ENCODE results near the gene NDUFA12. TPM values are rescaled to one million over a fixed set of nuclear protein-coding genes. Genes with fewer than 3 reads are reported as not detected.

NDUFA12 gene
- total RNA-seq, 1 donor from 2014 or later: 74.3 TPM

DNA sequence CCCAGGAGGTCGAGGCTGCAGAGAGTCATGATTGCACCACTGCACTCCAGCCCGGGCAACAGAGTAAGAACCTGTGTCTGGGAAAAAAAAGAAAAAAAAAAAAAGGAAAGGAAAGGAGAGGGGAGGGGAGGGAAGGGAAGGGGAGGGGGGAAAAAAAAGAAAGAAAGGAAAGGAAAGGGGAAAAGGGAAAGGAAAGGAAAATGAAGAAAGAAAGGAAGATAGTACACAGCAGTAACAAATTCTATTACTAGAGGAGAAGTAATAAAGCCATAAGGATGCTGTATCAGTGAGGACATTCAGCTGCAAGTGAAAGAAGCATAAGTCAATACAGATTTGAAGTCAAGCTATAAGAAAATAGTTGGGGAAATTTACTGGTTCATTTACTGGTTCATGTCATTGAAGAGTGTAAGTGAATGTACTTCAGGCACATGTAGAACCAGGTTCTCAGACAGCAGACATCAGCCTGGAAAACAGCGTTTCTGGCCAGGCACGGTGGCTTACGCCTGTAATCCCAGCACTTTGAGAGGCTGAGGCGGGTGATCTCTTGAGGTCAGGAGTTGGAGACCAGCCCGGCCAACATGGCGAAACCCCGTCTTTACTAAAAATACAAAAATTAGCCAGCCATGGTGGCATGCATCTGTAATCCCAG is 37.4 kb downstream of the NDUFA12 start:
- H3K4me3 Mint-ChIP-seq (ENCODE audit: unreplicated experiment): no peak overlapping the region
- no peaks in the 10 kb centered on the region for H3K27me3 Mint-ChIP-seq (ENCODE audit: unreplicated experiment)
- DNase-seq (ENCODE audit: extremely low spot score, unreplicated experiment): no peak
- H3K9me3 Mint-ChIP-seq (ENCODE audit: unreplicated experiment): no peaks in the 10 kb centered on the region
- no peaks in the 10 kb centered on the region for H3K4me1 Mint-ChIP-seq (ENCODE audit: unreplicated experiment)
- peaks cover 4% of the 10 kb centered on the region for H3K36me3 Mint-ChIP-seq (ENCODE audit: unreplicated experiment)
- no peak overlapping the region for H3K27ac Mint-ChIP-seq (ENCODE audit: unreplicated experiment)
- TF ChIP-seq, protein P1, sequence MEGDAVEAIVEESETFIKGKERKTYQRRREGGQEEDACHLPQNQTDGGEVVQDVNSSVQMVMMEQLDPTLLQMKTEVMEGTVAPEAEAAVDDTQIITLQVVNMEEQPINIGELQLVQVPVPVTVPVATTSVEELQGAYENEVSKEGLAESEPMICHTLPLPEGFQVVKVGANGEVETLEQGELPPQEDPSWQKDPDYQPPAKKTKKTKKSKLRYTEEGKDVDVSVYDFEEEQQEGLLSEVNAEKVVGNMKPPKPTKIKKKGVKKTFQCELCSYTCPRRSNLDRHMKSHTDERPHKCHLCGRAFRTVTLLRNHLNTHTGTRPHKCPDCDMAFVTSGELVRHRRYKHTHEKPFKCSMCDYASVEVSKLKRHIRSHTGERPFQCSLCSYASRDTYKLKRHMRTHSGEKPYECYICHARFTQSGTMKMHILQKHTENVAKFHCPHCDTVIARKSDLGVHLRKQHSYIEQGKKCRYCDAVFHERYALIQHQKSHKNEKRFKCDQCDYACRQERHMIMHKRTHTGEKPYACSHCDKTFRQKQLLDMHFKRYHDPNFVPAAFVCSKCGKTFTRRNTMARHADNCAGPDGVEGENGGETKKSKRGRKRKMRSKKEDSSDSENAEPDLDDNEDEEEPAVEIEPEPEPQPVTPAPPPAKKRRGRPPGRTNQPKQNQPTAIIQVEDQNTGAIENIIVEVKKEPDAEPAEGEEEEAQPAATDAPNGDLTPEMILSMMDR (IDR thresholded peaks at IDR 0.05): no peak

DNA sequence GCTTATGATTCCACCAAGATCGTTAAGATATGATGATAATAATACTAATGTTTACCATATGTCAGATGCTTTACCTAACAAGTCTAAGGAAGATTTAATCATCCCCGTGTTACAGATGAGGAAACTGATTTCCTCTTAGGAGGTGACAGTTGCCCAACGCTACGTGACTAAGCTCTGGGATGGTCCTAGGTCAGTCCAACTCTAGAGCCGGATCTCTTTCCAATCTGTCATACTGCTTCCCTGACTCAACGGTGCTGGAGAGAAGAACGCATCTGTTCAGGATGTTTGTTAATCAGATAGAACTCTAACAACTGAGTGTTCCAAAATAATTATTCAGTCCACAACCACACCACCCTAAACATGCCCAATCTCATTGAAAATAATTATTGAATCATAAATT is 39.8 kb downstream of the NDUFA12 start:
- Mint-ChIP-seq H3K27ac (ENCODE audit: unreplicated experiment) (no peak overlapping the region), H3K27me3 (ENCODE audit: unreplicated experiment) (no peaks in the 10 kb centered on the region), H3K36me3 (ENCODE audit: unreplicated experiment) (no peaks in the 10 kb centered on the region), H3K4me3 (ENCODE audit: unreplicated experiment) (no peak overlapping the region), H3K9me3 (ENCODE audit: unreplicated experiment) (no peaks in the 10 kb centered on the region), H3K4me1 (ENCODE audit: unreplicated experiment) (no peaks in the 10 kb centered on the region)
- DNase-seq (ENCODE audit: extremely low spot score, unreplicated experiment): no peak
- TF ChIP-seq, protein P1 (IDR thresholded peaks at IDR 0.05): no peak

DNA sequence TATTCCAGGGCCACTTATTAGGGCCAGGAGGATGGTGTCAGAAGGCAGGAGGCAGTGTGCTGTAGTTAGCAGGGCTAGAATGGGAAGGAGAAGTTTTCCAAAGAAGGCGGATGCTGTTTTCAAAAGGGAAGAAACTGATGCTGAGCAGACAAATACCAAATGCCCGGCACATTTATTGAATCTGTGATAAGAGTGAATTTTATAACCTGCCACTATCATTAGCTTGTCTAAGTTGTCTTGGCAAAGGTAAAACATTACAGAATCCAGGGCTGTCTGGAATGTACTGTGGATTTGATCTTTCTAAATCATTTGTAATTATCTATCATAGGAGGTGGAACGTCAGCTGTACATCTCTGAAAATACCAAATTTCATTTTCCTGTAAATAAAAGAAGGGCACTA is 40.8 kb downstream of the NDUFA12 start:
- H3K27ac Mint-ChIP-seq (ENCODE audit: unreplicated experiment): no peak overlapping the region
- H3K27me3 Mint-ChIP-seq (ENCODE audit: unreplicated experiment): no peaks in the 10 kb centered on the region
- no peaks in the 10 kb centered on the region for H3K36me3 Mint-ChIP-seq (ENCODE audit: unreplicated experiment)
- TF ChIP-seq, protein P1 (IDR thresholded peaks at IDR 0.05): no peak
- H3K4me3 Mint-ChIP-seq (ENCODE audit: unreplicated experiment): no peak overlapping the region
- no peaks in the 10 kb centered on the region for H3K9me3 Mint-ChIP-seq (ENCODE audit: unreplicated experiment)
- no peak for DNase-seq (ENCODE audit: extremely low spot score, unreplicated experiment)
- H3K4me1 Mint-ChIP-seq (ENCODE audit: unreplicated experiment): no peaks in the 10 kb centered on the region

DNA sequence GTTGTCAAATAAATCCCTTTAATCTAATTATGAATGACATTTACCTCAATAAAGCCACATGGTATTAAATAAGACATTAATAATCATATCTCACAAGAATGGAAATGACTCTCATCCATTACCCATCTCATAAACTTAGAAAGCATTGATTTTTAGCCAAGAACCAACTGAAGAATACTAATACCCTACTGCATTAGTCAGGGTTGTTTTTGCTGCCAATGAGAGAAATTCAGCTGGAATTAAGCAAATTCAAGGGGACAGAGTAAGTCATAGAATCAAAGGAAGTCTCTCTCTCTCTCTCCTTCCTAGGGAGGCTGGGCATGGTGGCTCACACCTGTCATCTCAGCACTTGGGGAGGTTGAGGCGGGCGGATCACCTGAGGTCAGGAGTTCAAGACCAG is 41.6 kb downstream of the NDUFA12 start:
- H3K4me3 Mint-ChIP-seq (ENCODE audit: unreplicated experiment): no peak overlapping the region
- TF ChIP-seq, protein P1 (IDR thresholded peaks at IDR 0.05): no peak
- H3K27me3 Mint-ChIP-seq (ENCODE audit: unreplicated experiment): peaks cover under 1% of the 10 kb centered on the region
- H3K4me1 Mint-ChIP-seq (ENCODE audit: unreplicated experiment): no peaks in the 10 kb centered on the region
- H3K9me3 Mint-ChIP-seq (ENCODE audit: unreplicated experiment): no peaks in the 10 kb centered on the region
- no peak overlapping the region for H3K27ac Mint-ChIP-seq (ENCODE audit: unreplicated experiment)
- H3K36me3 Mint-ChIP-seq (ENCODE audit: unreplicated experiment): no peaks in the 10 kb centered on the region
- DNase-seq (ENCODE audit: extremely low spot score, unreplicated experiment): no peak

DNA sequence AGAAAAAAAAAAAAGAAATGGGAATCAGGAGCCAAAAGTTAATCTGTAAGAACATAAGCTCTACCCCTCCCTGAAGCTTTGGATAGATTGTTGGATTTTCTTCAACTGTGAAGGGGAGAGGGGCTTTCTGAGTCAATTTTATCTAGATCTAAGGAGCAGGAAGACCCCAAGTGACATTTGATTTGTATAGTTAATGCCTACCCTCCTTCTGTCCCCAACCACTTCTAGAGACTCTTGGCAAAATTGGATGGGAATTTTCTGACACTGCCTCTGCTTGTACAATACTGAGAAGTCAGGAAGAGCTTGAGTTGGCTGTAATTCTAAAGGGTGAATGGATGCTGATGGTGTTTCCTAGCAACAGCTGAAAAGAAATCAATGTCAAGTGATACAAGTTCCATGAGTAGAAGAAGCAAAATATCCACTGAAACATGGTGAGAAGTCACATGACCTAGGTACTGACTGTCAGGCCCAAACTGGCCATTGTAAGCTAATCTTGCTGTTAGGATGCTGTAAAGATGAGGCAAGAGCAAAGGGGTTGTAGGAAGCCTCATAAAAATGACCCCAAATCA is 42.2 kb downstream of the NDUFA12 start:
- peaks cover 6% of the 10 kb centered on the region for H3K27me3 Mint-ChIP-seq (ENCODE audit: unreplicated experiment)
- no peak overlapping the region for H3K27ac Mint-ChIP-seq (ENCODE audit: unreplicated experiment)
- DNase-seq (ENCODE audit: extremely low spot score, unreplicated experiment): no peak
- TF ChIP-seq, protein P1 (IDR thresholded peaks at IDR 0.05): no peak
- H3K9me3 Mint-ChIP-seq (ENCODE audit: unreplicated experiment): no peaks in the 10 kb centered on the region
- H3K4me1 Mint-ChIP-seq (ENCODE audit: unreplicated experiment): no peaks in the 10 kb centered on the region
- no peaks in the 10 kb centered on the region for H3K36me3 Mint-ChIP-seq (ENCODE audit: unreplicated experiment)
- no peak overlapping the region for H3K4me3 Mint-ChIP-seq (ENCODE audit: unreplicated experiment)

All from osteocyte (in vitro differentiated cells).